ENCODE measurements around the gene TUBG2. TPM values are rescaled to one million over a fixed set of nuclear protein-coding genes. Genes with fewer than 3 reads are reported as not detected.

The TUBG2 gene
- total RNA-seq, 1 experiment from 2014 or later: 28.3 TPM

GRCh38 chr17:42681976-42682721 lies 23.1 kb downstream of the TUBG2 start, which contains the start of gene CNTNAP1:
CNTNAP1 (plus strand) TSS chr17:42682531; CDS start chr17:42682830, 299 bp downstream.
- Histone ChIP-seq H3K9me3 (ENCODE audit: insufficient read depth, low read depth) (no peaks in the 10 kb centered on the region), H4K20me1 (ENCODE audit: insufficient read depth) (no peaks in the 10 kb centered on the region), H3K4me1 (replicated peaks; ENCODE audit: insufficient read depth) (peaks cover 37% of the 10 kb centered on the region), H3K27me3 (ENCODE audit: insufficient read depth, low read depth) (no peaks in the 10 kb centered on the region), H3K79me2 (ENCODE audit: low read depth) (no peaks in the 10 kb centered on the region), H3K36me3 (ENCODE audit: low read depth) (no peaks in the 10 kb centered on the region), H3F3A (ENCODE audit: insufficient read depth, low read depth) (peaks cover 41% of the 10 kb centered on the region), H3K4me2 (peak within 1 kb of the TSS; percentile 98), H3K27ac (no peak within 1 kb of the TSS), H3K4me3 (peak within 1 kb of the TSS; percentile 55), H2AFZ (peak within 1 kb of the TSS; percentile 82), H3K9me2 (ENCODE audit: insufficient read depth) (no peaks in the 10 kb centered on the region)
- CTCF ChIA-PET: no interaction called here
- TF ChIP-seq EZH2 (IDR thresholded peaks at IDR 0.05; ENCODE audit: low read depth): no peak
- no peak for TF ChIP-seq CTCF (conservative IDR thresholded peaks at IDR 0.05)
- peak in 1 of 2 experiments; percentile 45 for DNase-seq
- POLR2A ChIA-PET (ENCODE audit: unreplicated experiment): no interaction called here
- no TSS peak for BruUV-seq (replicated peaks)
- intact Hi-C loops (cut with micrococcal nuclease; ENCODE audit: unreplicated experiment): no loop called here

- BruUV-seq (replicated peaks): no TSS peak
- H3K27ac ChIP-seq: no peak overlapping the region
- H3F3A ChIP-seq (ENCODE audit: insufficient read depth, low read depth): peaks cover 37% of the 10 kb centered on the region
- no peaks in the 10 kb centered on the region for H3K79me2 ChIP-seq (ENCODE audit: low read depth)
- no peak for TF ChIP-seq CTCF (conservative IDR thresholded peaks at IDR 0.05)
- TF ChIP-seq EZH2 (IDR thresholded peaks at IDR 0.05; ENCODE audit: low read depth): no peak
- H3K4me1 ChIP-seq (replicated peaks; ENCODE audit: insufficient read depth): peaks cover 30% of the 10 kb centered on the region
- no peaks in the 10 kb centered on the region for H3K36me3 ChIP-seq (ENCODE audit: low read depth)
- H3K27me3 ChIP-seq (ENCODE audit: insufficient read depth, low read depth): no peaks in the 10 kb centered on the region
- POLR2A ChIA-PET (ENCODE audit: unreplicated experiment): interaction anchor here (0.7 kb wide), 1 partner anchor 25 kb away, joined by 5 read pairs; no protein-coding TSS in a partner anchor
- DNase-seq: no peak
- peak overlapping the region; percentile 55 for H3K4me3 ChIP-seq
- peak overlapping the region; percentile 98 for H3K4me2 ChIP-seq
- H3K9me3 ChIP-seq (ENCODE audit: insufficient read depth, low read depth): no peaks in the 10 kb centered on the region
- intact Hi-C loops (cut with micrococcal nuclease; ENCODE audit: unreplicated experiment): no loop called here
- no peaks in the 10 kb centered on the region for H4K20me1 ChIP-seq (ENCODE audit: insufficient read depth)
- H3K9me2 ChIP-seq (ENCODE audit: insufficient read depth): no peaks in the 10 kb centered on the region
- CTCF ChIA-PET: interaction anchor here (0.7 to 1.0 kb wide), 3 partner anchors 64 to 104 kb away, joined by 3 read pairs; no protein-coding TSS in a partner anchor
- H2AFZ ChIP-seq: peak overlapping the region; percentile 82
Measured at GRCh38 chr17:42682722-42683403, 23.8 kb downstream of the TUBG2 start.

GRCh38 chr17:42683407-42684034 lies 24.4 kb downstream of the TUBG2 start:
- BruUV-seq (replicated peaks): no TSS peak
- intact Hi-C loops (cut with micrococcal nuclease; ENCODE audit: unreplicated experiment): no loop called here

More at GRCh38 chr17:42683407-42684034, 24.4 kb downstream of the TUBG2 start:
- H3K27me3 ChIP-seq (ENCODE audit: insufficient read depth, low read depth): no peaks in the 10 kb centered on the region
- POLR2A ChIA-PET (ENCODE audit: unreplicated experiment): interaction anchor here (0.7 kb wide), 1 partner anchor 24 kb away, joined by 5 read pairs; no protein-coding TSS in a partner anchor
- no peaks in the 10 kb centered on the region for H3K36me3 ChIP-seq (ENCODE audit: low read depth)
- no peaks in the 10 kb centered on the region for H4K20me1 ChIP-seq (ENCODE audit: insufficient read depth)
- no peaks in the 10 kb centered on the region for H3K79me2 ChIP-seq (ENCODE audit: low read depth)
- CTCF ChIA-PET: interaction anchor here (0.6 to 1.0 kb wide), 4 partner anchors 64 to 105 kb away, joined by 3 read pairs; no protein-coding TSS in a partner anchor
- no peak overlapping the region for H3K4me3 ChIP-seq
- no peak for DNase-seq
- H3K9me2 ChIP-seq (ENCODE audit: insufficient read depth): no peaks in the 10 kb centered on the region
- peaks cover 35% of the 10 kb centered on the region for H3F3A ChIP-seq (ENCODE audit: insufficient read depth, low read depth)
- peaks cover 29% of the 10 kb centered on the region for H3K4me1 ChIP-seq (replicated peaks; ENCODE audit: insufficient read depth)
- H3K27ac ChIP-seq: no peak overlapping the region
- peak overlapping the region; percentile 98; the same call in 1 of the 2 replicates for H3K4me2 ChIP-seq
- TF ChIP-seq EZH2 (IDR thresholded peaks at IDR 0.05; ENCODE audit: low read depth) (no peak), CTCF (conservative IDR thresholded peaks at IDR 0.05) (no peak)
- H2AFZ ChIP-seq: no peak overlapping the region
- no peaks in the 10 kb centered on the region for H3K9me3 ChIP-seq (ENCODE audit: insufficient read depth, low read depth)

All from PC-9 (cell line).